OCI-LY3 (cell line): Measurements from ENCODE around the gene APOBEC3F.

ENCODE experiments used
- CTCF ChIP-seq: fragments of 200-600, 300-600 bp; sonication (generic); IDR thresholded peaks from 2 replicates; pipeline ENCODE4 v1.5.1; 2014; ENCODE audit warnings: antibody characterized with exemption, low read length, low read depth
- EZH2phosphoT487 ChIP-seq: fragments of 200-600 bp; shearing (Covaris generic); IDR thresholded peaks from 2 replicates; pipeline ENCODE4 v1.6.1; 2018; ENCODE audit warnings: antibody characterized with exemption, mixed run types, low read depth

- TF ChIP-seq CTCF (no peak), EZH2phosphoT487 (no peak)
These were observed 42.8 kb downstream of the APOBEC3F start for GRCh38 chr22:39083212-39084165.
